Measurements from ENCODE around the gene STIMATE.

STIMATE gene

DNA sequence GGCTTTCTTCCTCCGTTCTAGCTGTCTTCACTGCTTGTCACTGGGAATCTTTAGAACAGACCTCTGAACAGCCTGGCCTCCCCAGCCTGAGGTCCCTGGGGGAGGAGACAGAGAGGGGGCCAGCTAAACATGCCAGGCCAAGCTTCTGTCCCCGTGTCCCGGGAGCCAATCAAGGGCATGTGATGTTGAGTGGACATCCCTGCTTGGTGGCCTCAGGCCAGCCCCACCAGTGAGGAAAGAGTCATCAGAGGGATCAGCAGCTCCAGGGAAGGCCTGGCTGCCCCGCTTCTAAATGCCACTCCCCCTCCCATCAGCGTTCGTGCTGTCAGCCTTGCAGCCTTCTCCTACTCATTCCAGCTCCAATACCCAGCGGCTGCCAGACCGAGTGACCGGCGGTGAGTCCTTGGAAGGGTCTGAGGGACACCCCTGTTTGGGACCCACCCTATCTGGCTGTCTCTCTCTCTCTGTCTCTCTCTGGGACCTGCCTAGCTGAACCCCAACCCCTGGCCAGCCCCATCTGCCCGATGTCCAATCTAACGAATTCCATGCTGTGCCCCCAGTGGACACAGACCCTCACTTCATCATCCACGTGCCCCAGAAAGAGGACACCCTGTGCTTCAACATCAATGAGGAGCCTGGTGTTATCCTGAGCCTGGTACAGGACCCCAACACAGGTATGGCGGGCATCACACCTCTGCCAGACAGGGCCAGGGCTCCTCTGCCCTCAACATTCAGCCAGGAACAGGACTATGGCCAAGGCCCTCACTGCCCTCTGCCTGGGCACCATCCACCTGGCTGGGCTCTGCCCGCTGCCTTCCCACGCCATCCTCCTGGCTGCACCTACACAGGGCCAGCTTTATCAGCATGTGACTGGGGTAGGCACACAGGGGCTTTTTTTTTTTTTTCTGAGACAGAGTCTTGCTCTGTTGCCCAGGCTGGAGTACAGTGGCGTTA is 109.4 kb downstream of the STIMATE start:
- no peak overlapping the region for H3K4me3 Mint-ChIP-seq
- no peaks in the 10 kb centered on the region for H3K9me3 Mint-ChIP-seq
- H3K27me3 Mint-ChIP-seq (ENCODE audit: low read depth): peaks cover 17% of the 10 kb centered on the region
- no peak overlapping the region for H3K27ac Mint-ChIP-seq
- TF ChIP-seq, protein P1, sequence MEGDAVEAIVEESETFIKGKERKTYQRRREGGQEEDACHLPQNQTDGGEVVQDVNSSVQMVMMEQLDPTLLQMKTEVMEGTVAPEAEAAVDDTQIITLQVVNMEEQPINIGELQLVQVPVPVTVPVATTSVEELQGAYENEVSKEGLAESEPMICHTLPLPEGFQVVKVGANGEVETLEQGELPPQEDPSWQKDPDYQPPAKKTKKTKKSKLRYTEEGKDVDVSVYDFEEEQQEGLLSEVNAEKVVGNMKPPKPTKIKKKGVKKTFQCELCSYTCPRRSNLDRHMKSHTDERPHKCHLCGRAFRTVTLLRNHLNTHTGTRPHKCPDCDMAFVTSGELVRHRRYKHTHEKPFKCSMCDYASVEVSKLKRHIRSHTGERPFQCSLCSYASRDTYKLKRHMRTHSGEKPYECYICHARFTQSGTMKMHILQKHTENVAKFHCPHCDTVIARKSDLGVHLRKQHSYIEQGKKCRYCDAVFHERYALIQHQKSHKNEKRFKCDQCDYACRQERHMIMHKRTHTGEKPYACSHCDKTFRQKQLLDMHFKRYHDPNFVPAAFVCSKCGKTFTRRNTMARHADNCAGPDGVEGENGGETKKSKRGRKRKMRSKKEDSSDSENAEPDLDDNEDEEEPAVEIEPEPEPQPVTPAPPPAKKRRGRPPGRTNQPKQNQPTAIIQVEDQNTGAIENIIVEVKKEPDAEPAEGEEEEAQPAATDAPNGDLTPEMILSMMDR (IDR thresholded peaks at IDR 0.05; ENCODE audit: unreplicated experiment in 3 of 3): no peak
- H3K36me3 Mint-ChIP-seq (ENCODE audit: low read depth): no peaks in the 10 kb centered on the region
- H3K4me1 Mint-ChIP-seq: no peaks in the 10 kb centered on the region

DNA sequence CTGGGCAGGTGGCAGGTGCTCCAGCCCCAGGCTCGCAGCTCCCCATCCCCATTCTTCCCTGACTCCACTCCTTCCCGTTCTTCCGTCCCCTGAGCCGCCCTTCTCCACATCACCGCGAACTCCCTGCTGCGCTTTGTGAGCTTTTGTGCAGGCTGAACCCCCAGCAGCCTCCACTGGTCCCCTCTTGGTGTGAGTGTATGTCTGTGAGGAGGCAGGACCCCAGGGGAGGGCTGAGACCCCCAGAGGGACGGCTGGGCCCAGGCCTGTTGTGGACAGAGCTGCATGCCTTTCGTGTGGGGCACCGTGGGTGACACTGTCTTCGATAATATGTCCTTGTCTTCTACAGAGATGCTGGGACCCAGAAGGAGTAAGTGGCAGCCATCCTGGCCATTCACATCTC is 110.1 kb downstream of the STIMATE start:
- no peak overlapping the region for H3K4me3 Mint-ChIP-seq
- no peaks in the 10 kb centered on the region for H3K36me3 Mint-ChIP-seq (ENCODE audit: low read depth)
- TF ChIP-seq, protein P1 (IDR thresholded peaks at IDR 0.05; ENCODE audit: unreplicated experiment in 3 of 3): no peak
- no peaks in the 10 kb centered on the region for H3K9me3 Mint-ChIP-seq
- no peaks in the 10 kb centered on the region for H3K4me1 Mint-ChIP-seq
- peaks cover 24% of the 10 kb centered on the region for H3K27me3 Mint-ChIP-seq (ENCODE audit: low read depth)
- no peak overlapping the region for H3K27ac Mint-ChIP-seq

All from nephron (organoid).